HEK293 (cell line): ENCODE data around the gene FEZF2.

Experiments
- CTCF ChIP-seq: fragments of 450-650 bp; formaldehyde crosslinking; IDR thresholded peaks from 2 replicates; pipeline ENCODE4 v1.5.1; 2016; ENCODE audit warnings: missing biosample characterization, missing genetic modification characterization
- MEIS1 ChIP-seq: sonication (generic); formaldehyde crosslinking; IDR thresholded peaks from 2 replicates; pipeline ENCODE4 v1.8.1; 2022; ENCODE audit warnings: missing genetic modification reagents, mild to moderate bottlenecking, borderline replicate concordance
- TSHZ1 ChIP-seq: fragments of 450-650 bp; formaldehyde crosslinking; IDR thresholded peaks from 2 replicates; pipeline ENCODE4 v1.5.1; 2016; ENCODE audit warnings: missing biosample characterization, missing genetic modification characterization, borderline replicate concordance
- ZFP37 ChIP-seq: fragments of 450-650 bp; formaldehyde crosslinking; IDR thresholded peaks from 2 replicates; pipeline ENCODE4 v1.5.1; 2016; ENCODE audit warnings: missing biosample characterization, missing genetic modification characterization
- ZNF146 ChIP-seq: fragments of 450-650 bp; formaldehyde crosslinking; IDR thresholded peaks from 2 replicates; pipeline ENCODE4 v1.5.1; 2016; ENCODE audit warnings: missing biosample characterization, missing genetic modification characterization
- ZNF169 ChIP-seq: fragments of 450-650 bp; formaldehyde crosslinking; IDR thresholded peaks from 2 replicates; pipeline ENCODE4 v1.5.1; 2016; ENCODE audit warnings: missing biosample characterization, missing genetic modification characterization
- ZNF221 ChIP-seq: fragments of 450-650 bp; formaldehyde crosslinking; IDR thresholded peaks from 2 replicates; pipeline ENCODE4 v1.5.1; 2017; ENCODE audit warnings: missing biosample characterization, missing genetic modification characterization, borderline replicate concordance
- ZNF544 ChIP-seq: fragments of 450-650 bp; formaldehyde crosslinking; IDR thresholded peaks from 2 replicates; pipeline ENCODE4 v1.5.0; 2017; ENCODE audit warnings: missing biosample characterization, missing genetic modification characterization
- ZNF704 ChIP-seq: fragments of 450-650 bp; formaldehyde crosslinking; IDR thresholded peaks from 2 replicates; pipeline ENCODE4 v1.5.1; 2016; ENCODE audit warnings: missing biosample characterization, missing genetic modification characterization
- ZNF776 ChIP-seq: fragments of 450-650 bp; formaldehyde crosslinking; IDR thresholded peaks from 2 replicates; pipeline ENCODE4 v1.5.0; 2017; ENCODE audit warnings: missing biosample characterization, missing genetic modification characterization, borderline replicate concordance

- no peak for TF ChIP-seq ZNF544
- TF ChIP-seq CTCF, result no peak
- TF ChIP-seq ZNF776 (tag by site-specific recombination), result no peak
- no peak for TF ChIP-seq ZNF221 (tag by site-specific recombination)
- TF ChIP-seq ZNF169 (tag by site-specific recombination), result no peak
- no peak for TF ChIP-seq ZNF146 (tag by site-specific recombination)
- no peak for TF ChIP-seq MEIS1
- TF ChIP-seq ZFP37, result no peak
- no peak for TF ChIP-seq TSHZ1 (tag by site-specific recombination)
- no peak for TF ChIP-seq ZNF704 (tag by site-specific recombination)
Observed at GRCh38 chr3:62405566-62405965, 32.2 kb upstream of the FEZF2 start.
